ENCODE results near the gene RAB3C. TPM values are rescaled to one million over a fixed set of nuclear protein-coding genes. Genes with fewer than 3 reads are reported as not detected.
"Not testable (repeated sequence)": the region's sequence is repeated elsewhere in the genome, so short reads cannot be mapped to it uniquely, and the experiment has no call there.

Gene RAB3C
- total RNA-seq, 2 donors from 2014 or later, result 0.41 to 2.8 TPM

GRCh38 chr5:58595952-58596351 is 13.1 kb downstream of the RAB3C start:
- Histone ChIP-seq H3K9me3 (no peaks in the 10 kb centered on the region), H3K36me3 (no peaks in the 10 kb centered on the region), H3K4me3 (no peak overlapping the region), H3K4me1 (ENCODE audit: control insufficient read depth in 1 of 2, low read depth in 2 of 2) (no peaks in the 10 kb centered on the region), H3K27me3 (replicated peaks; ENCODE audit: insufficient read depth) (no peaks in the 10 kb centered on the region), H3K27ac (no peak overlapping the region)
- ATAC-seq (ENCODE audit: insufficient number of reproducible peaks, low FRiP score, low read depth), result no peak
- no peak for TF ChIP-seq CTCF (IDR thresholded peaks at IDR 0.05)
- no peak for DNase-seq (ENCODE audit: low spot score)

GRCh38 chr5:58598440-58598839 is 15.6 kb downstream of the RAB3C start:
- no peak for DNase-seq (ENCODE audit: low spot score)
- H3K9me3 ChIP-seq, result no peaks in the 10 kb centered on the region
- no peak overlapping the region for H3K27ac ChIP-seq
- H3K4me3 ChIP-seq, result no peak overlapping the region
- H3K4me1 ChIP-seq (ENCODE audit: control insufficient read depth in 1 of 2, low read depth in 2 of 2), result no peaks in the 10 kb centered on the region
- no peaks in the 10 kb centered on the region for H3K27me3 ChIP-seq (replicated peaks; ENCODE audit: insufficient read depth)
- H3K36me3 ChIP-seq, result no peaks in the 10 kb centered on the region
- TF ChIP-seq CTCF (IDR thresholded peaks at IDR 0.05), result no peak
- ATAC-seq (ENCODE audit: insufficient number of reproducible peaks, low FRiP score, low read depth), result no peak

GRCh38 chr5:58599217-58599616 is 16.3 kb downstream of the RAB3C start:
- Histone ChIP-seq H3K9me3 (no peaks in the 10 kb centered on the region), H3K4me1 (ENCODE audit: control insufficient read depth in 1 of 2, low read depth in 2 of 2) (no peaks in the 10 kb centered on the region), H3K36me3 (no peaks in the 10 kb centered on the region), H3K27ac (no peak overlapping the region), H3K4me3 (no peak overlapping the region), H3K27me3 (replicated peaks; ENCODE audit: insufficient read depth) (no peaks in the 10 kb centered on the region)
- TF ChIP-seq CTCF (IDR thresholded peaks at IDR 0.05), result no peak
- ATAC-seq (ENCODE audit: insufficient number of reproducible peaks, low FRiP score, low read depth), result no peak
- DNase-seq (ENCODE audit: low spot score), result no peak

GRCh38 chr5:58600613-58601012 is 17.7 kb downstream of the RAB3C start:
- H3K4me1 ChIP-seq (ENCODE audit: control insufficient read depth in 1 of 2, low read depth in 2 of 2); H3K27me3 ChIP-seq (replicated peaks; ENCODE audit: insufficient read depth); DNase-seq (ENCODE audit: low spot score); H3K36me3 ChIP-seq; H3K27ac ChIP-seq; H3K4me3 ChIP-seq; H3K9me3 ChIP-seq; ATAC-seq (ENCODE audit: insufficient number of reproducible peaks, low FRiP score, low read depth): not testable (repeated sequence)

GRCh38 chr5:58602889-58603288 is 20.0 kb downstream of the RAB3C start:
- not testable (repeated sequence) for ATAC-seq (ENCODE audit: insufficient number of reproducible peaks, low FRiP score, low read depth); H3K27ac ChIP-seq

GRCh38 chr5:58606064-58606463 is 23.2 kb downstream of the RAB3C start:
- no peak for DNase-seq (ENCODE audit: low spot score)
- Histone ChIP-seq H3K36me3 (no peaks in the 10 kb centered on the region), H3K4me3 (no peak overlapping the region), H3K27me3 (replicated peaks; ENCODE audit: insufficient read depth) (no peaks in the 10 kb centered on the region), H3K27ac (no peak overlapping the region), H3K9me3 (no peaks in the 10 kb centered on the region), H3K4me1 (ENCODE audit: control insufficient read depth in 1 of 2, low read depth in 2 of 2) (no peaks in the 10 kb centered on the region)
- ATAC-seq (ENCODE audit: insufficient number of reproducible peaks, low FRiP score, low read depth), result no peak
- no peak for TF ChIP-seq CTCF (IDR thresholded peaks at IDR 0.05)

More at GRCh38 chr5:58602889-58603288, 20.0 kb downstream of the RAB3C start:
- not testable (repeated sequence) for H3K36me3 ChIP-seq; H3K9me3 ChIP-seq; DNase-seq (ENCODE audit: low spot score); H3K27me3 ChIP-seq (replicated peaks; ENCODE audit: insufficient read depth); H3K4me1 ChIP-seq (ENCODE audit: control insufficient read depth in 1 of 2, low read depth in 2 of 2); H3K4me3 ChIP-seq
